Measurements from ENCODE around the gene CATSPER3.

- TF ChIP-seq POLR2AphosphoS5 (IDR thresholded peaks at IDR 0.05) (no peak), POLR2A (IDR thresholded peaks at IDR 0.05) (no peak)
- TF ChIP-seq, protein P1, sequence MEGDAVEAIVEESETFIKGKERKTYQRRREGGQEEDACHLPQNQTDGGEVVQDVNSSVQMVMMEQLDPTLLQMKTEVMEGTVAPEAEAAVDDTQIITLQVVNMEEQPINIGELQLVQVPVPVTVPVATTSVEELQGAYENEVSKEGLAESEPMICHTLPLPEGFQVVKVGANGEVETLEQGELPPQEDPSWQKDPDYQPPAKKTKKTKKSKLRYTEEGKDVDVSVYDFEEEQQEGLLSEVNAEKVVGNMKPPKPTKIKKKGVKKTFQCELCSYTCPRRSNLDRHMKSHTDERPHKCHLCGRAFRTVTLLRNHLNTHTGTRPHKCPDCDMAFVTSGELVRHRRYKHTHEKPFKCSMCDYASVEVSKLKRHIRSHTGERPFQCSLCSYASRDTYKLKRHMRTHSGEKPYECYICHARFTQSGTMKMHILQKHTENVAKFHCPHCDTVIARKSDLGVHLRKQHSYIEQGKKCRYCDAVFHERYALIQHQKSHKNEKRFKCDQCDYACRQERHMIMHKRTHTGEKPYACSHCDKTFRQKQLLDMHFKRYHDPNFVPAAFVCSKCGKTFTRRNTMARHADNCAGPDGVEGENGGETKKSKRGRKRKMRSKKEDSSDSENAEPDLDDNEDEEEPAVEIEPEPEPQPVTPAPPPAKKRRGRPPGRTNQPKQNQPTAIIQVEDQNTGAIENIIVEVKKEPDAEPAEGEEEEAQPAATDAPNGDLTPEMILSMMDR (IDR thresholded peaks at IDR 0.05), result no peak
These were observed 67.4 kb downstream of the CATSPER3 start for GRCh38 chr5:135034963-135035677.
